AG08395 (cell line): Measurements from ENCODE around the gene ERG.

Experiments used
- DNase-seq: peaks from one replicate; pipeline ENCODE4 v3.0.0; 2012; ENCODE audit warnings: mixed read lengths, low spot score

The ERG gene

DNA sequence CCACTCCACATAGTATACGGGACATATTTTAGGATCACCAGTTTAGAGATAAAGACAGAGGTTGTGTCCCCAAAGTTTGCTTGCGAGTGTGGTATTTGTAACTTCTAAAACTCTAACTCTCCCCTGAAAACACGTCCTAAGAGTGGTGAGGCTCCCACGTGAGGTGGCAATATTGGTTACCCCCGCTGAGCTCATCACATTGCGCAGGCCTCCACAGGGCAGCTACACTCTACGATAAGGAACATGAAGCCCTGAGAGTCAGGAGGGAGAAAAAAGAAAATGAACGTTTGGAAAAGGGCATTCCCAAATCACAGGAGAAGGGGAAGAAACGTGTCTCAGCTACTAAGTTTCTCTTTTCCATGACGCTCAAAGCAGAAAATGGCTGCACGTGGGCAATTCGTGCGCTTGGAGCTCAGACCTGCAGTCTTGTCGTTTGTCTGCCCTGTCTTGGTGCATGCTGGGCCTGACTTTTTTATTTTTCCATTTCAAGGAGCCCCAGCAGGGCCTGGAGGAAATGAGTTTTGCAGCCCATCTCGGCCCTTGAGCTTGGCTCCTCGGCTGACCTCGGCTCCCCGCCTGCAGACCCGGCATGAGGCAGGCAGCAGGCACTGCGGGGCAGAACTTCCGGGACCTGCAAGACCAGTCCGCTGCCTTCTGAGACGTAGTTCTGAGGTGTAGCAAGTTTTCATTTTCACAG, 25.7 kb downstream of the ERG start:
- DNase-seq: no peak

DNA sequence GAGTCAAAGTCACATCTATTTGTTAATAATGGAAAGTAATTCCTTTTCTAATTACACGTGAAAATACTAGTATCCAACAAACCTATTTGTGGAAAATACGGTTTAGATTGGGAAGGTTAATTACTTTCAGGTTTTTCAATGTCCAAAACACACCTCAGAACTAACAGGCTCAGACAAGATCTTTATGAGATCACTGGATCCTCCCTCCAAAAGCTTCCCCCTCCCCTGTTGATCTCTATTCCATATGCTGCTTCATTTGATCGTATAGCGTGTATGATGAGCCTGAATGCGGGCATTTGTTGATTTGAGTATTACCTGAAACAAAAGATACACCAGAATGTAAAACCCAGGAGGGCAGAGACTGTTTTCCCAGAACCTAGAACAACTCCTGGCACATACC, 26.5 kb downstream of the ERG start:
- no peak for DNase-seq

DNA sequence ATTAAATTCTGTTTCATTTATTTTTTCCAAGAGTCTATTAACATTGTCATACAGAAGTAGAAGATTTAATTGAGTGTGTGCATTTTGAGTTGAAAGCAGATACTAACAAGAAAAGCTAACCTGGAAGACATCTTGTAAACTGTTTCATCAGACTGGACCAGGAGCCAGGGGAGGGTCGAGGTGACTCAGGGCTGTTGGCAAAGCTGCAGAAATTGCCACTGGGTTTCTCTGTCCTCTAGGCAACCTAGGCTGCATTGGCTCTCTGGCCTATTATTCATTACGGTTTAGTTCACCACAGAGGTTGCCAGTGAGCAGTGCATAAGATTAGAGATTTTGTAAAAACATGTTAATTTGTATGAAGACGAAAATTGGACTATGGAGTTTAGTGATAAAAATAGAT, 27.5 kb downstream of the ERG start:
- peak; percentile 42 for DNase-seq

DNA sequence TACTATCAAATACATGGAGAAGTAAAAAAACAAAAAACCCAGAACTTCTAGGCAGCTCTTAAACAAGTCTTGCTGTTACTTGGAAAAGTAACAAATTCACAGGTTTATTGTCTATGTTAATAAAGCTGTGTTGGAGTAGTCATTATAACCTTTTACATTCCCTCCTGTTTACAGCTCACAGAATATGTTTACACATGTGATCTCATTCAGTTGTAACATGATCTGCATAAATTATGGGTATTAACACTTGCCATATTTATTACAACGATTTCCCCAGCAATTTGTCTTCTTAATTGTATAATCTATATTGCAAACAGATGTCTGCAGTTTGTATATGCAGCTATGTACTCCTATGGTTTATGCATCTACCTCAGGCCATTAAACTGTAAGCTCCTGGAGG, 28.6 kb downstream of the ERG start:
- no peak for DNase-seq

DNA sequence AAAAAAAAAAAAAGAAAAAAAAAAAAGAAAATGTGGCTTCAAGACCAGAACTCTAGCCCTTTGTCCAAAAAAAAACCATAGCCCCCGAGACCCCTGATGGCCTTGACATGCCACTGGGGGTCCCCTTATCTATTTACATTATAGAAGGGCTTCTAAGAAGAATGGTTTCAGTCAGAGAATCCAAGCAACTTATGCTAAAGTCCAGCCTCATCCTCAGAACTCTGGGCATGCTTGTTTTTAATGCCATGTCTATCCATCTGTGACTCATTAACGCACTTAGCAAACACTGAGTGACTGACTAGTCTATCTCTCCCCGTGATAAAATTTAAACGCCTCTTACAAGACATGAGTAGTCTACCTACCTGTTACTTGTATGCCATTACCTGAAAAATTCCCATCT, 29.3 kb downstream of the ERG start:
- DNase-seq: peak; percentile 19

DNA sequence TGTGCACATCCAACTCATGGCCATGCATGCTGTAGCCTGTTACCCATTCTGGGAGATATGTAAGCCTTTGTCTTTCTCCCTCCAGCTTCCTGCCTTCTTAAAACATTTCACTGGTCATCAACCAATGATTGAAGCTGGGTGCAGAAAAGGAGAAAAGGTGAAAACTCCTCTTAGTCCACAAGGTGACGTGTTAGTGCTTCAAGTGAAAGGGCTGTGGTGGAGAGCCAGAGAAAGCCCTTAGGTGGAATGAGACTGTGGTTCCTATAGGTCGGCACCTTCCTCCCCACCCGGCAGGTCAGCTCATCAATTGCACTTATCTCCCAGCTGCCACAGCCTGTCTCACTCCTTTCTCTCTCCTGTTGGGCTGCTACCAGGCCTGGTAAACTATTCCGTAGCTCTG, 30.4 kb downstream of the ERG start:
- DNase-seq: no peak

DNA sequence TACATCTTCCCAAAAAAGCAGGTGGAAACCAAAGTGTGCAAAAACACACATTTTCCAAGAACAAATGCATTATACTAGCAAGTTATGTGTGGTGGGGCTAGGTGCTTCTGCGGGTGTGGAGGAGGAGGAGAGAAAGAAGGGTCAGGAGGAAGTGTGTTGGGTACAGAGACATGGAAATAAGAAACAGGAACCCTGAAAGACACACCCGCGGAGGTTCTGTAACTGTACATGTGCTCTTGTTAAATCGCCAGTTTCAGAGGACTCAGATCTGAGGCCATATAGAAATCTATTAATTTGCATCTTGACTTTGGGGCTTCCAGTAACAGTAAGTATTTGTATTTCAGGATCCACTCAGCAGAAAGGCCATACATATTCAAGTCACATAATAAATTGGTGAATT, 30.9 kb downstream of the ERG start:
- DNase-seq: no peak

DNA sequence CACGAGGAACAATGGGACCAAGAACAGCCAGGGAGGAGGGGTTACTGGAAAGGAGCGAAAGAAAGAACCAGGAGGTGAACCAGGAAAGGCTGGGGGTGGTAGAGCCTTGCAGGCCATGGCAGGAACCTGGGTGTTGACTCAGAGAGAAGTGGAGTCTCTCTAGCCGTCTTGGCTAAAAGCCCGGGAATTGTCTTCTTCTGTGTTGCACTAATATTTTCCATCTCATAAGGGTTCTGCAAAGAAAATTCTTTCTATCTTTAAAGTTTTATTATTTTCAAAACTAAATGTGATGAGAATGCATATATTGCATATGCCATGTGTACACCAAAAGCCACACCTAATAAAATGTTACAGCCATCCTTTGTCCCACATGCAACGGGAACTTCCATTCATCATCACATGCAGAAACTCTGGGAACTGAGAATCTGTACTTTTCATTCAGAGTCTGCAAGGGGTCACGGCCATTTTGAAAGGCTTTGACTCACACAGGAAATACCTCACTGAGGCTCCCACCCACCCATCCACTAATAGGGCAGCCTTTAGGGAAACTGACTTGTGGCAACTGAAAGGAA, 38.0 kb downstream of the ERG start:
- peak; percentile 59 for DNase-seq

DNA sequence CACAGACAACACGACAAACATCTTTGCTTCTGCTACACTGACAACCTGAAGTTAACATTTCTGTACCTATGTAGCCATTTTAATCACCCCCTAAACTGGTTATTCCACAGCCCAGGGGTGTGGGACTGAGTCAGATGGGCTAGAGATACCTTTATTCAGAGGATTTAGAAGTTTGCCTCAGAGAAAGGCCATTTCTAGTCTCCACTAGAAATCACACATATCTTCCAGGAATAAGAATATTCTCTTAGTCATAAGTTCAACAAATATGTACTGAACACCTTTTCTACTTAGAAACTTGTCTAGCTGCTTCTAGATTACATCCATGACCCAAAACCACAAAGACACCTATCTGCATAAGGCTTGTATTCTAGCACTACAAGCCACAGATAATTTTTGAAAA, 38.8 kb downstream of the ERG start:
- no peak for DNase-seq

DNA sequence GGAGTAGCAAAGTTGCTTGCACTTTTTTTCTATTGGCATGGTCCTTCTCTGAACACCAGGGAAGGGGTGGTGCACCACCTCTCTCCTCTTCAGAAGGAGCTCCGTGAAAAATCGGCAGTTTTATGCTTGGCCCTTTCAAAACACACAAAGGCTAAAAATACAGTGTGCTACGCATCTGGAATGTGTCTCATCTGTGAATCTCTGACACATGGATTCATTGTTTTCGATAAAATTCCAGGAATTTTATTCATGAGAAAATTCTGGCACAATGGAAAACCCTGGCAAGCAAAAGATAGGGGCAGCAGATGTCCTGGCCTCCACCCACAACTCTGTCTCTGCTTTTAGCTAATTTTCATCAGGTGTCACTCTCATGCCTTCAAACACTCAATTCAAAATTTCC, 42.9 kb downstream of the ERG start:
- peak; percentile 18 for DNase-seq

DNA sequence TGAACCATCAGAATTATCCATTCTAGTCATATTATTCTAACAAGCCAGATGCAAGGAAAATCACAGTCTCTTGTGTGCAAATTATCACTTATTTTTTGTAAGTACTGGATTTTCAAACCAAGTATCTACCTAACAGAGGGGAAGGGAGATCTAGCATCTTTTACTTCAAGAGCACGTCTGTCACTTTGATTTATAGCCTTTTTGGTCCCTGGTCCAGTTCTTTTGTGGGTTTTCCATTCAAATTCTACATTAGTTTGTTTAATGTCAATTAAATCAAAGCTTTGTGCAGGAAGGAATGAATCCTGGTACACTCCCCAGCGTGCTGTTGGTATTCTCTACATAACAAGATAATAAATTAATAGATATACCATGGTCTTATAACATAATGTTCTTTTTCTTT, 43.6 kb downstream of the ERG start:
- DNase-seq: no peak

DNA sequence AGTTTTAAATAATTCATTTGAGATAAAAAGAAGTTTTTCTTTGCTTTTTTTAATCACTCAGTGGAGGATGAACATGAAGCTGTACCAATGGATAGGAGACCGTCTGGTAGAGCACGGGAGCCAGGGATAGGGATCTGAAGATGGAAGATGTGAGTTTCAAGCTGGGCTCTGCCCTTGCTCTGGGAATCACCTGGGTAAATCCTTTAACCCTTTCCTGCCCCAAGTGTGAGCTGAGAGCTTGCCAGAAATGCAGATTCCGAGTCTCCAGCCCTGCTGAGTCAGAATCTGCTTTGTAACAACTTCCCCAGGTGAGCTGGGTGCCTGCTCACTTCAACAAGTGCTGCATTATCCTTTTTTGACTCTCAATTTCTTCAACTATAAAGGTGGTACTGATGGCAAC, 44.1 kb downstream of the ERG start:
- DNase-seq: no peak

DNA sequence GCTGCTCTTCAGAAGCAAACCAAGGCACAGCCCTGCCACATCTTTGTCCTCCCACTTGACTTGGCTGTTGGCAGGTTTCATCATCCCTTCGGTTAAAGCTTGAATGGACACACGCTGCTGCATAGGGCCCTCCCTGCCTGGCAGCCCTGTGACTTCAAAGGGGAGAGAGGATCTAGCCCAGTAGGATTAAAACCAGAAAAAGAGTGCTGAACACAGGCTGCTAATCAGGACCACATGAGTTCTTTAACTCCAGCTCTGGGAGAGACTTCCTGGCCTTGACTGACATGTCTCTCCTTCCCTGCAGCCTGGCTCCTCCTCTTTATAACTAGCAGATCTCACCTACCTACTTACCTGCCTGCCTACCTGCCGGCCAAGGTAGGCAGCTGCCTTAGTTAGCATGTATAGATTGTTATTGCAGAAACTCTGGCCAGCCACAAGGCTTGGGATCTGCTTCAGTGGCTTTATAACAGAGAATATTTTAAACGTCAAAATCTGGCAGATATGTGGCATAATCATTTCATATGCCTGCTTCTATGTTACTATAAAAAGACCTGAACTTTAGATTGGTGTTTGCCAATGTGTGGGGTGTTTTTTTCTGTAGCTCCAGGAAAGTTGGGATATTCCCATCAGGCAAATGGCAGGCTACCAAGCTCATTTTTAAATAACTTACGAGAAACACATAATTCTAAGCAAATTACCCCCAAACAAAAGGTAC, 49.4 kb downstream of the ERG start:
- peak; percentile 22 for DNase-seq

DNA sequence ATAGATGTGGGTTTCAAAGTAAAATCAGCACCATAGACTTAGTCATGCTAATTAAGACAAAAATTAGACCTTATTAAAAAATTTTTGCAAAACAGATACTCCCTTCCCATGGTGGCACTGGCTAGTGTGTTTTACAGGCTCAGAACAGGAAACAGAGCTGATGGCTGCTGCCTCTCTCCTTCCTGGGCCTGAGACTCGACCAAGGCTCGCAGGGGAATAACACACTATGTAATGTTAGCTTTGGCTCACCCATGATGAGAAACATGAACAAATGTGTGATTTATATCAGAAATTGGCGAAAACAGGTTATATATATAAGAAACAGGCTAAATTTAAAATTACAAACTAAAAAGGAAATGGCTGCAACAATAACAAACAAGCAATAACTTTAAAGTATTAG, 50.7 kb downstream of the ERG start:
- DNase-seq: no peak

DNA sequence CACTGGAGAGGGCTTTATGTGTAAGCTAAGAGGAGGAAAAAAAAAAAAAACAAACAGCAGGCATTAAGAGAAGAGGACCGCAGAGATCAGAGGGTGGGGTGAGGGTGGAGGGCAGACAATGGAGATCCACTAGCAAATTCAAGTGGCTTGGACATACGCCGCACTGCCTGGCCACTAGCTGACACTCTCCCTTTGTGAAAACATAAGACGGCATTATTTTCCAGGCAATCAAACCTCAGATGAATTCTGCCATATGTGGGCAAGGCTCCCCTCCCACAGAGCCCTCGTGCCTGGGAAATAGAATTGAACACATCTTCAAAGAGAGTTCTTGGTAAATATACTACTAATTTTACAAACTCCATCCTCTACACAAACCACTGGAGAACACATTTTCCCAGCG, 53.6 kb downstream of the ERG start:
- DNase-seq: no peak

DNA sequence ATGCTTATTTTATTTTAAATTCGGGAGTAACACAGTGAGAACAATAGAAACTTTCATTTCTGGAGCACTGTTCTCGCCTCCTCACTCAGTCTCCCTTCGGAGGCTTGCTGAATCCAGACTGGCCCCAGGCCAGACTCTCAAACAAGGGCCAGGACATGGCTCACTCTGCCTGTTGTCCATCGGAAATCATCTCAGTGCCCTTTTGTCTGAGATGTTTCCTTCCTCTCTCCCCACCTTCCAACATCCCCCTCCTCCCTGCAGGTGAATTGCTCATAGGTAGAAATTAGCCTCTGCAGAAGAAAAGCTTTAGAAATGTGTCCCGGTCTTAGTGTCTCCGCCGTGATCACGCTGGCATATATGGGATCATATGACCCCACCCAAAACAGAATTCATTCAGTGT, 55.2 kb downstream of the ERG start:
- DNase-seq: no peak

DNA sequence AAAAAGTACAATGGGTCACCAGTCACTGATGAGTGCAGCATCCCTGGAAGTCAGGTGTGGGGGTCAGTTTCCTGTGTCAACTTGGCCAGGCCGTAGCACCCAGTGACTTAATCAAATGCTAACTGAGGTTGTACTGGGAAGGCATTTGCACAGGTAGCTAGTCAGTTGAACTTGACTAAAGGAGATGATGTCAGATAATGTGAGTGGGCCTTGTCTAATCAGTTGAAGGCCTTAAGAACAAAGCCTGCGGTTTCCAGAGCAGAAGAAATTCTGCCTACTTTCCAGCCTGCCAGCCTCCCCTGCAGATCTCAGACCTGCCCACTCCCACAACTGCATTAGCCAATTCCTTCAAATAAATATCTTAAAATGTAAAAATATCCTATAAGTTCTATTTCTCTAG, 57.1 kb downstream of the ERG start:
- DNase-seq: no peak

DNA sequence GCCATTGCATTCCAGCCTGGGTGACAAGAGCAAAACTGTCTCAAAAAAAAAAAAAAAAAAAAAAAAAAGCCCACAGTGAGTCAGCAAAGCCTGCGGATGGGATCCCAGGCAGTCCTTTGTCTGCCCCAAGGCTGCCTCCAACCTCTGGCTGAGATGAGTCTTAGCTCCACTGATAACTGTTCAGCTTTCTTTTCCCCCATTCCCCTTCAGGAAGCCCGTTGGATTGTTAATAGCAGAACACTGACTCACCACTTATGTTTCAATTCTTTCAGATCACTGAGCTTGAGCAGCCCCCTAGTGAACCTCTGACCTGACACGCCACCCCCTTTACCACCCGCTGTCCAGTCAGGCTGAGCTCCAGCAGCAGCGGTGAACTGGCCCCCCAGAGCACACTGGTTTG, 57.5 kb downstream of the ERG start:
- DNase-seq: peak; percentile 89

DNA sequence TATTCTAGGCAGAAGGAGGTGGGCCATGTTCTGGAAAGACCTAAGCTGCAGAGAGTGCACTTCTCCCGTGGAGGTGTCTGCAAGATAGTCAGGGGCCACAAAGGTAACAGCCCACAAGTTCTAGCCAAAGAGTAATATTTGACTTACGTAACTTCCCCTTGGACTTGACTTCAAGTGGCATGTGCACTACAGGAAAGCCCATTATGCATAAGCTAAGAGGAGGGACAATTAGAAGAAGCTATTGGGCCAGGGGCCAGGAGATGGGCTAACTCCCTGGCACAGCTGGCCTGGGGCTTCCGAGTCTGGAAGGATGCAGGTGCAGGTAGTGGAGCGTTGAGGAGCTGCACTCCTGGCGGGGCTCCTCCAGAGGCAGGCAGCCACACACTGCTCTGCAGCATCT, 58.3 kb downstream of the ERG start:
- DNase-seq: no peak

DNA sequence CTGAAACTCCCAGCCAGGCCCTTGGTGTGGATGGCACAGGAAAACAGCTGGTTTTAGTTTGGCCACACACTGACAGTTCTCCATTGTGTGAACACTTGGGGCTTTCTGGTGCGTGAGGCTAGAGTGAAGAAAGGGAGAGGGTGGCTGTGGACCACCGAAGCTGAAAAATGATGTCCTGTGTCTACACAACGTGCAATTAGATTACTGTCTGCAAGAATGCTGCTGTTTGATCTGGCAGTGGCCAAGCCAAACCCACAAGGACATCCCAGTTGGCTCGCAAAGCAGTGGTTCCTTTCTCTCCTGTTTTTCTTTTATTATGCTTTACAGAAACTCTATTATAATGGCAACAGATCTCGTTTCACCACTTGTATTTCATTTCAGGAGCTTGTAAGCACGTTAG, 58.9 kb downstream of the ERG start:
- peak; percentile 18 for DNase-seq

DNA sequence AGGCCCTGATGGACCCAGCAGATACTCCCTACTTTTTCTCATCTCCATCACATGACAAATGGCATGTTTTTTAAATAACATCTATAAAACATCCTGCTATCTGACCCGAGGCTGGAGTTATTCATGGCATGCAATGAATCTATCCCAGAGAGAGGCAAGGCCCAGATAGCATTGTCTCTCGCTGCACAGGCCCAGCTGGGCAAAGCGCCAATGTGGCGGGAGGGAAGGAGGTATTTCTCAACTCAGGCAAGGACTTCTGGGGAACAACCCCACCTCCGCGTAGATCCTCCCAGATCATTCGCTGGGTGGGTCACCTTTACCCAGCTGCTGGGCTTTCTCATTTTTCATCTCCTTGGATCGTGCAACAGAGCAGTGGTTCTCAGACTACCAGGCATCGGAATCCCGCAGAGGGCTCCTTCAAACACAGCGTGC, 59.8 kb downstream of the ERG start:
- peak; percentile 18 for DNase-seq

DNA sequence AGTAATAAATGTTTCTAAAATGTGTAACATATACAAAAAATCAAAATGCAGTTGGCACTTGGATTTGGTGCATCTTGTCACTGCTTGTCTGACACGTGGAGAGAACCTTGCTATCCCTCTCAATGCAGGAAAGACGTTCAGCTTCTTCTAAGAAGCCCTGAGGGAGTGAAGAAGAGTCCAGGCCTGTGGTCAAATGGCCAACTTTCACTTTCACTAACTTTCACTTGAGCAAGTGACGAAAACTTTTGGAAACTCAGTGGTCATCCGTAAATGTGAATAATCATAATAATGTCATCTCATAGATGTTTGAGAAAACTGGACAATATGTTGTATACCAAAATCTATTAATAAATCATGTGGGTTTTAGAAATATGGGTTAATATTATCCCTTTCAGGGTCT, 61.9 kb downstream of the ERG start:
- no peak for DNase-seq

DNA sequence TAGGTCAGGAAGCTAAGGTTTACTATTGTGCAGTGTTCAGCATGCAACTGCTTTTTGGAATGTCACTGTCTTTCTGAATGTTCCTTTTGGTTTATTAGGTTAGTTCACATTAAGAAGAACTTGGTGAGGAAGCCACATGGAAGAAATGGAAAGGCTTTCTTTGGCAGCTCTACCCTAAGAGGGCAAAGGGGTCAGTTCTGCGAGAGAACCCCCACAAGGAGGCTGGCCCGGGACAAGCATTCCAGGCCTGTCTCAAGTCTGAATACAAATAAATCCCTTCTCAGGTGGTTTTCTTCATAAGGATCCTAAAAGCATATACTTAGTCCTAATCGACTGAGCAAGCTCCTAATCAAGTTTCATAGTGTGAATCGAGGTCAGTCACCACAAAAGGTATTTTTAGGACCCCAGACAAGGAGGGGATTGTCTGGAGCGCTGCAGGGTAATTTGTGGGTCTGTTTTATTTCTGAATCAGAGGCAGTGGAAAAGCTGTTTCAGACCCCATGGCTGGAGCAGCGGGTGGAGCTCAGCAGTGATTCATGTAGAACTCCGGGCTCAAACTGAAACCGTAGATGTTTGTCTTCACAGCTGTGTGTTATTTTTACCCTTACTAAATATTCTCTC, 63.3 kb downstream of the ERG start:
- peak; percentile 68 for DNase-seq
